Measurements from ENCODE around the gene ADGRA1.
"Not testable (repeated sequence)": the region's sequence is repeated elsewhere in the genome, so short reads cannot be mapped to it uniquely, and the experiment has no call there.

The ADGRA1 gene

GRCh38 chr10:133104068-133104962 lies 16.6 kb downstream of the ADGRA1 start:
- DNase-seq (ENCODE audit: low read depth, low spot score): no peak
- no peak overlapping the region for H3K4me3 ChIP-seq (ENCODE audit: low read length)

GRCh38 chr10:133104963-133105640 lies 17.4 kb downstream of the ADGRA1 start:
- no peak overlapping the region for H3K4me3 ChIP-seq (ENCODE audit: low read length)
- DNase-seq (ENCODE audit: low read depth, low spot score): no peak

DNA sequence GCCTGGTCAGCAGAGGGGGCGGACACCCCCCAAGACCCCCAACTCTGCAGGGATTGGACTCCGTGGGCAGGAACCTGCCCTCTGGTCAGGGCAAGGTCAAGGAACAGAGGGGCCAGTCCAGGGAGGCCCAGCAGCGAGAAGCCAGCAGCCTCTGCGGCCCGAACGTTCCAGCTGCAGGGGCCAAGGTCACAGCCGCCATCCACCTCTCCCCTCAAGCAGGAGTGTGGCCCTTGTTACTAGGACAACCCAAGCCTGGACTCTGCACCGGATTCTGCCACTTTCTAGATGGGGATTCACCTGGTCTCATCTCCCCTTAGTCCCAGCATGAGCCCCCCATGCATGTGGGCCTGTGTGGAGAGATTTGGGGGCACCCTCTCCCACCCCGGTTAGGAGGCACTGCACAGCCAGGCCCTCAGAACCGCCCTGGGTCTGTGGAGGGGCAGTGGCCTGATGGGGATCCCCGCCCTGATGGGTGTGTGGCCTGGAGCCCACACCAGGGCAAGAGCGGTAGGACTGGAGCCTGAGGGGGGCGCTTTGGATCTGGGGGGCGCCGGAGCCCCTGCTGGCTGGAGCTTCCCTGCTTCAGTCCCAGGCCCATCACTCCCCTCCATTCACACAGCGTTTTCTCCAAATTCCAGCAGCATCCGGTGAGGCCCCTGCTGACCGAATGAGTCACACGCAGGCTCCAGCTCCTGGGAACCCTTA lies 18.1 kb downstream of the ADGRA1 start:
- no peak for DNase-seq (ENCODE audit: low read depth, low spot score)
- H3K4me3 ChIP-seq (ENCODE audit: low read length): no peak overlapping the region

GRCh38 chr10:133106516-133106915 lies 18.8 kb downstream of the ADGRA1 start:
- no peak for DNase-seq (ENCODE audit: low read depth, low spot score)
- H3K4me3 ChIP-seq (ENCODE audit: low read length): no peak overlapping the region

GRCh38 chr10:133107442-133107841 lies 19.7 kb downstream of the ADGRA1 start:
- DNase-seq (ENCODE audit: low read depth, low spot score): no peak

GRCh38 chr10:133109711-133110110 lies 22.0 kb downstream of the ADGRA1 start:
- DNase-seq (ENCODE audit: low read depth, low spot score): no peak
- H3K4me3 ChIP-seq (ENCODE audit: low read length): no peak overlapping the region

More at GRCh38 chr10:133107442-133107841, 19.7 kb downstream of the ADGRA1 start:
- no peak overlapping the region for H3K4me3 ChIP-seq (ENCODE audit: low read length)

- no peak overlapping the region for H3K4me3 ChIP-seq (ENCODE audit: low read length)
- DNase-seq (ENCODE audit: low read depth, low spot score): no peak
These were observed 22.4 kb downstream of the ADGRA1 start for GRCh38 chr10:133110133-133110532.

DNA sequence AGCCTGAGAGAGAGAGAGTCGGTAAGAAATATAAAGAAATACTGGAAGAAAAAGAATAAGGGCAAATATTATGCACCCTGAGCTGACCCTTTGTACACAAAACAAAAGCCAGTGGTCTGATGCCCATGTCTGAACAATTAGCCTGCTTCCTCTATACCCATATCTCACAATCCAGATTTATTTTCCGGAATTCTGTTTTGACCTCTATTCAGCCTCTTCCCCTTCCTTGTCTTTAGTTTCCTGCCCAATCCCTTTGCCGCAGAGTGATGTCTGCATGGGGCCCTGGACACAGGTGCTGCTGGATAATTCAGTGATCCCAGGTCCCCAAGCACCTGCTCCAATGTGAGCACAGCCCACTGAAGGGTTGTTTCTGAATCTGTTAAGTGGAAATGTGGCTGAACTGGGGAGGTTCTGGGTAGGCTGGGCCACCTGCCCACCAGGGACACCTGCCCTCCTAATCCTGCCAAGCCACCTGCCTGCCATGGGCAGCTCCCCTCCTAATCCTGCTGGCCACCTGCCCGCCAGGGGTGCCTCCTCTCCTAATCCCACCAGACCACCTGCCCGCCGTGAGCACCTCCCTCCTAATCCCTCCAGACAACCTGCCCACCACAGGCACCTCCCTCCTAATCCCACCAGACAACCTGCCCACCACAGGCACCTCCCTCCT lies 23.0 kb downstream of the ADGRA1 start:
- no peak overlapping the region for H3K4me3 ChIP-seq (ENCODE audit: low read length)
- no peak for DNase-seq (ENCODE audit: low read depth, low spot score)

GRCh38 chr10:133111640-133112039 lies 23.9 kb downstream of the ADGRA1 start:
- DNase-seq (ENCODE audit: low read depth, low spot score); H3K4me3 ChIP-seq (ENCODE audit: low read length): not testable (repeated sequence)

DNA sequence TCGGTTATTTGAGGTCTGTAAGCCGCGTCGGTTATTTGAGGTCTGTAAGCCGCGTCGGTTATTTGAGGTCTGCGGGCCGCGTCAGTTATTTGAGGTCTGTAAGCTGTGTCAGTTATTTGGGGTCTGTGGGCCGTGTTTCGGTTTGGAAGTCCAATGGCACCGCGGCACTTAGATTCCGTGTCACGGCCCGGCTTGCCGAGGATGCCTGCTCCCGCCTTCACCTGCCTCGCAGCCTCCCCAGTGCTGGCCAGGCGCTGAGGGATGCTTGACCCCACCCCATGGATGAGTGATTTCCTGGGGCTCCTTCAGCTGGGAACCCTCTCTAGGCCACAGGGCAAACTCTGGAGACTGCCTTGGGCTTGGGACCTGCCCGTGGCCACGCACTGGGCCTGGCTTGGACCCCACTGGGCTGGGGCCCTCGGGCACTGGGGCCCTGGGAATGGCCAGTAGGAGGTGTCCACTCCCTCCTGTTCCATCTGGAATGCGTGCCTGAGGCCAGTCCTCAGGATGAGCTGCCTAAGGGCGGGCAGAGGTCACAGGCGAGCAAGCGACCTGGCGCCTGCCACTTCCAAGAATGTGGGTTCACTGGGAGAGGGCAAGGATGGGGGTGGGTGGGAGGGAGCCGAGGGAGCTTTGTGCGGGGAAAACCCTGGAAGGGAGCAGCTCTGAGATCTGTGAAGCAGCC lies 25.6 kb downstream of the ADGRA1 start:
- no peak overlapping the region for H3K4me3 ChIP-seq (ENCODE audit: low read length)
- no peak for DNase-seq (ENCODE audit: low read depth, low spot score)

GRCh38 chr10:133113847-133114246 lies 26.1 kb downstream of the ADGRA1 start:
- H3K4me3 ChIP-seq (ENCODE audit: low read length): no peak overlapping the region
- no peak for DNase-seq (ENCODE audit: low read depth, low spot score)

DNA sequence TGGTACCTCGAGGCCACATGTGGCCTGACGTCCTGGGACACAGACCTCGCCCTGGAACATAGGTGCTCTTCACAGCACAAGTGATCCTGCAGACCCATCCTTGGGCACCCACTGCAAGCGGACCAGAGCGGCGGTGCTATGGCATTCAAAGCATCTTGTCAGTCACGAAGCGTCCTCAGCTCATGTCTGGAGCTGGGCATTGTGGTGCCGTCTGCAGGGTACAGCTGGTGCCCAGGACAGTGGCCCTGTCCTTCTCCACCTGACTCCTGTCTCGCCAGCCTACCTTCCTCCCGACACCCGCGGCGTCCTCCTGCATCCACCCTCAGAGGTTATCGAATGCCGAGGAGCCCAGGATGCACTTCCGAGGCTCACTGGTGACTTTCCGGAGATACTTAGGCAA lies 26.5 kb downstream of the ADGRA1 start:
- DNase-seq (ENCODE audit: low read depth, low spot score): no peak
- no peak overlapping the region for H3K4me3 ChIP-seq (ENCODE audit: low read length)

GRCh38 chr10:133114726-133115452 lies 27.2 kb downstream of the ADGRA1 start:
- no peak for DNase-seq (ENCODE audit: low read depth, low spot score)
- H3K4me3 ChIP-seq (ENCODE audit: low read length): no peak overlapping the region

GRCh38 chr10:133115453-133115842 lies 27.7 kb downstream of the ADGRA1 start:
- no peak for DNase-seq (ENCODE audit: low read depth, low spot score)

GRCh38 chr10:133115976-133116375 lies 28.3 kb downstream of the ADGRA1 start:
- no peak overlapping the region for H3K4me3 ChIP-seq (ENCODE audit: low read length)
- no peak for DNase-seq (ENCODE audit: low read depth, low spot score)

More at GRCh38 chr10:133115453-133115842, 27.7 kb downstream of the ADGRA1 start:
- H3K4me3 ChIP-seq (ENCODE audit: low read length): no peak overlapping the region

DNA sequence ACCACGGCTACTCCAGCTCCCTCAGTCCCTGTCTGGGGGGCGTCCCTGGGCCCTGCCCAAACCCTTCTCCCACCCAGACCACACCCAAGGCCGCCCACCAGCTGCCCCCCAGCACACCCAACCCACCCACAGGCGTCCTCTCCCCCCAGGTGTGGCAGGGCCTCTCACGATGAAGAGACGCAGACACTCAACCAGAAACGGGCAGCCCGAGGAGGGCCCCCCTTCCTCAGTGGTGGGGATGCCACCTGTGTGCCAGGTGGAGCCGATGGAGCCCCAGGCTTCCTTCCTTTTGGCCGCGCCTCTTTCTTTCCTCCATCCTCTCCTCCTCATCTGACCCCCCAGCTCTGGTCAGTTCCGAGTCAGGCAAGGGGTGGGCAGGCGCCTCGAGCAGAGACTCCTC lies 28.7 kb downstream of the ADGRA1 start:
- no peak for DNase-seq (ENCODE audit: low read depth, low spot score)
- H3K4me3 ChIP-seq (ENCODE audit: low read length): no peak overlapping the region

- H3K4me3 ChIP-seq (ENCODE audit: low read length): no peak overlapping the region
- DNase-seq (ENCODE audit: low read depth, low spot score): no peak
These were observed 29.4 kb downstream of the ADGRA1 start for GRCh38 chr10:133117036-133117687.

DNA sequence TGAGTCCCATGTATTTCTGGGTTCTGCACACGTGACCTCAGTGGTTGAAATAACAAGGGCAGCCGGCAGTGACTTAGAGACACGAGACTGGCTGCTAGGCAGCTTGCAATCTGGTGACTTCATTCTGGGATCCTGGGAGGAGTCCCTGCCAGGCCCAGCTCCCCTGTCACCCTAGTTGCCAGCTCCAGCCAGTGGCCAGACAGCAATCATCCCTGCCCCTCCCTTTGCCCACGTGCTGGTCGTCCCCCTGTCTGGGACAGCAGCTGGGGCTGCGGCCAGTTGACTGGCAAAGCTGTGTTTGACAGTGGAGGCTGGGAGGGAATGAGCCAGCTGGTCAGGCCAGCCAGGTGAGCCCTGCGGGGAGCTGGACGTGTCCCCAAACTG lies 30.0 kb downstream of the ADGRA1 start:
- no peak for DNase-seq (ENCODE audit: low read depth, low spot score)

More for the DNA sequence above, 30.0 kb downstream of the ADGRA1 start:
- no peak overlapping the region for H3K4me3 ChIP-seq (ENCODE audit: low read length)
